ENCODE data around the gene OR9G1.
"Not testable (repeated sequence)": the region's sequence is repeated elsewhere in the genome, so short reads cannot be mapped to it uniquely, and the experiment has no call there.

The OR9G1 gene, protein sequence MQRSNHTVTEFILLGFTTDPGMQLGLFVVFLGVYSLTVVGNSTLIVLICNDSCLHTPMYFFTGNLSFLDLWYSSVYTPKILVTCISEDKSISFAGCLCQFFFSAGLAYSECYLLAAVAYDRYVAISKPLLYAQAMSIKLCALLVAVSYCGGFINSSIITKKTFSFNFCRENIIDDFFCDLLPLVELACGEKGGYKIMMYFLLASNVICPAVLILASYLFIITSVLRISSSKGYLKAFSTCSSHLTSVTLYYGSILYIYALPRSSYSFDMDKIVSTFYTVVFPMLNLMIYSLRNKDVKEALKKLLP

GRCh38 chr11:56698795-56699194, at the start of gene OR9G1:
Gene OR9G1 (plus strand): TSS chr11:56699095. CDS start chr11:56700388, 1,293 bp downstream.
- FAIRE-seq, result no peak

- no peak for FAIRE-seq
These were observed 39.1 kb upstream of the OR9G1 start for GRCh38 chr11:56659755-56660154.

DNA sequence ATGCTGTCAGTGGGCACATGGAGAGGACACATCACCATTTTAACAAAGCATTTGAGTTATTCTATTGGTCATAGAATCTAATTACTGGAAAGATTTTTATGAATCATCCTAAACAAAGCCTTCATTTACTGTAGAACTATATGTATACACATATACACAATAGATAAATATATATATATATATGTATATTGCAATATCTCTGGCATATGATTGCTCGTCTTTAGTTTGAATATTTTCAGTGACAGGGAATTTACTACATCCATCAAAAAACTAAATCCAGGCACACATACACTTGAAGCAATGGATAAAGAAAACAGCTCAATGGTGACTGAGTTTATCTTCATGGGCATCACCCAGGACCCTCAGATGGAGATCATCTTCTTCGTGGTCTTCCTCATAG, 35.5 kb upstream of the OR9G1 start, which contains the start of gene OR5AR1:
OR5AR1 (plus strand) TSS at position 301 of the 400 bp plus-strand sequence; CDS start at position 301, 0 bp downstream.
- no peak for FAIRE-seq

- FAIRE-seq, result no peak
These were observed 27.9 kb upstream of the OR9G1 start for GRCh38 chr11:56670984-56671383.

GRCh38 chr11:56688554-56689100, 10.3 kb upstream of the OR9G1 start:
- FAIRE-seq, result no peak

GRCh38 chr11:56691179-56691578, 7.7 kb upstream of the OR9G1 start:
- FAIRE-seq, result not testable (repeated sequence)

DNA sequence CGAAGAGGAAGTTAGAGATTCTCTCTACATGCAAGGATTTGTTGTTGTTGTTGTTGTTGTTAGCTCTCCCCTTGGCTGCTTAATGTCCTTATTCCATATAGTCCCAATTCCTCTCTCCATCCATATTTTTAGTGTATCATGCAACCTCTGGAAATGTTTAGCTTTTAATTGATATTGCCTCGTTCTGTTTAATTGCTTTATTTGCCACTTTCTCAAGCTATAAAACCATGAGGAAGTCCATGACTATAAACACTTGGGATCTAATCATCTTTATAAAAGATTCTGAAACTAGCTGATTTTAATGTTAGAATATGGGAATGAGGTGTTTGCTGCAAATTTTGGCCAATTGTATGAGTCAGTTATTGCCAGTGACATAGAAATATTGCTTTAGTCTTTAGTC, 5.5 kb upstream of the OR9G1 start:
- no peak for FAIRE-seq

- no peak for FAIRE-seq
These were observed 1.5 kb downstream of the OR9G1 start for GRCh38 chr11:56700242-56700913.

- FAIRE-seq, result no peak
These were observed 2.1 kb downstream of the OR9G1 start for GRCh38 chr11:56700914-56701485.

GRCh38 chr11:56705784-56706396, 7.0 kb downstream of the OR9G1 start:
- FAIRE-seq, result no peak

- FAIRE-seq, result no peak
These were observed 7.6 kb downstream of the OR9G1 start for GRCh38 chr11:56706486-56706885.

DNA sequence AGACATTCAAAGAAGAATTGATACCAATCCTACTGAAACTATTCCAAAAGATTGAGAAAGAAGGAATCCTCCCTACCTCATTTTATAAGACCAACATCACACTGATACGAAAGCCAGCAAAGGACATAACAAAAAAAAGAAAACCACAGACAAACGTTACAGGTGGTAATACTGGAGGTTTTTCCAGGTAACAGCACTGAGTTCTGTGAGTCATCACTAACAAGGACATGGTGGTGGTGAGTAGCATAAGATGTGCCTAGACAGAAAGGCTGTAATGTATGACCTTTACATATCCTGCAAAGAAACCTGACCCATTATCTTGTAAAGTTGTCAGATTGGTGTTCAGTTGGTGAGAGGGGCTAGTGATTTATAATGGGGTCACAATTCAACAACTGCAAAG, 15.3 kb downstream of the OR9G1 start:
- no peak for FAIRE-seq

- FAIRE-seq, result no peak
These were observed 17.5 kb downstream of the OR9G1 start for GRCh38 chr11:56716379-56716854.

DNA sequence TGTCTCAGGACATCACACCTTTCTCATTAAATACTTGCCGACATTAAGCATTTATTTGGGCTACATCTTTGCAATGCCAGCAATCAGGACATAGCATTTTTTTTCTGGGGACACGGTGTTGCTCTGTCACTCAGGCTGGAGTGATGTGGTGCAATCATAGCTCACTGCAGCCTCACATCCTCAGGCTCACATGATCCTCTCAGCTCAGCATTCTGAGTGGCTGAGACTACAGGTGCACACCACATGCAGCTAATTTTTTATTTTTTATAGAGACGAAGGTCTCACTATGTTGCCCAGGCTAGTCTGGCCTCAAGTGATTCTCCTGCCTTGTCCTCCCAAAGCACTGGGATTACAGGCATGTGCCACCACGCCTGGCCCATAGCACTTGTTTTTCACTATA, 21.6 kb downstream of the OR9G1 start:
- FAIRE-seq, result no peak

GRCh38 chr11:56740107-56740506, 41.2 kb downstream of the OR9G1 start:
- no peak for FAIRE-seq

GRCh38 chr11:56740886-56741285, 42.0 kb downstream of the OR9G1 start:
- no peak for FAIRE-seq

DNA sequence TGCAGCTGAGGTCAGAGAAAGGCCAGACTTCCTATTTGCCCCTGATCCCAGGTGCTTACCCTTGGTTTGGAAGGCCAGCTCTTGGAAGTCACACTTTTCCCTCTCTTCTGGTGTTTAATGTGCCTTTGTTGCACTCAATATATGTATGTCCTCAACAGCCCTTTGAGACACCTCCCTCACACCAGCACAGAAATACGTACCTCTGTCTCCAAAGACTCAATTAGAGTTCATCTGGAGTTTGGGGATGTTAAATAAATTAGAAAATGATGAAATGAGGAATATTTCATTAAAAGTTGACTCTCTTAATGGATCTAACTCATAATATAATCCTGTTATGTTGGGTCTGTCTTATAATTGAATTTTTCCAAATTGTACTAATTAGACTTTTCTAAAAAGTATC, 49.7 kb downstream of the OR9G1 start, which contains the start of gene OR9G4:
OR9G4 (minus strand) TSS at position 101 of the 400 bp plus-strand sequence. CDS start 4,931 bp downstream, outside the sequence.
- FAIRE-seq, result no peak

DNA sequence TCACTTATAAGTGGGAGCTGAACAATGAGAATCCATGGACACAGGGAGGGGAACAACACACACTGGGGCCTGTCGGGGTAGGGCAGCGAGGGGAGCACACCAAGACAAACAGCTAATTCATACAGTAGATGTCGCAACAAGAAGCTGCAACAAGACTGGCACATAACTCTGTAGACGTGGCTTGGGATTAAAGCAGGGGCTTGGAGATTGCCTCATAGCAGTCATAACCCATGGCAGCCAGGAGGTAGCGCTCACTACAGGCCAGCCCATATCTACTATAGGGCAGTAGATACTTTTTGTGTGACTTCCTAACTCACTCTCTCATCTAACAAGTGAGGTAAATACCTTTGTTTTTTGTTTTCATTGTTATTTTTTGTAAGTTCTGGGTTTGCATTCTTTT, 51.3 kb downstream of the OR9G1 start:
- no peak for FAIRE-seq

GRCh38 chr11:56751480-56751879, 52.6 kb downstream of the OR9G1 start:
- no peak for FAIRE-seq
